ENCODE measurements around the gene SLIT3. TPM values are rescaled to one million over a fixed set of nuclear protein-coding genes. Genes with fewer than 3 reads are reported as not detected.

The SLIT3 gene
- total and polyA plus RNA-seq, 2 experiments from 2014 or later = 0.59 to 0.71 TPM

DNA sequence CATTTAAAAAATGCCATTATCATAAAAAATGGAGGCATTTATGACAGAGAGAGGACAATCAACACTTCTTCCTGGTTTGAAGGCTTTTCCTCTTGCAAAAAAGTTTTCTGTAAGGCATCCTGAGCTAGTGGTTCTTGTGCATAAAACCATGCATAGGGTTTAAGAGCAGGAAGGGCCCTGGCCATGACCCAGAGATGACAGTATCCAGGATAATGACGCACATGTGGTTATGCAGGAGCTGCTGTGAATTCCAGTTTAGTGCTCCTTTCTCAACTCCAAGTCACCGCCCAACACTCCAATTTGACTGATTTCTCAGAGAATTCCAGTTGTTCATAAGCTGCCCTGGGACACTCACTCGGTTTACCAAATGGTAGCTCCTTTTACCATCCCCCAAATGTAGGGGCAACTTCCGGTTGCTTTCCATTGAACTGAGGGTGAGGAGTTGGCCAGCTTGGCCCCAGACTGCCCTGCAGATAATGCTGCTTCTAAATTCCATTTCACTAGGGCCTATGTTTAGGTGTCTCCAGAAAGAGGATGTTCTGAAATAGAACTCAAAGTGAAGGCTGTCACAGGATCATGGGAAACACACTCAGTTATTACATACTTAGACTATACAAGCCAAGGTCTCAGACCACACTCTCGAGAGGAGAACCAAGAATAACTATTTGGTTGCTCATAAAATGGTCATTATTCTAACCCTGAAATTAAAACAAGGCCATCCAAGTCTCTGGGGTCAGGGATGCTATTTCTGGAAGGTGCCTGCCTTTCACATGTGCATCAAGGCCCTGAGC, 179.1 kb downstream of the SLIT3 start (continued):
- TF ChIP-seq, protein P1, sequence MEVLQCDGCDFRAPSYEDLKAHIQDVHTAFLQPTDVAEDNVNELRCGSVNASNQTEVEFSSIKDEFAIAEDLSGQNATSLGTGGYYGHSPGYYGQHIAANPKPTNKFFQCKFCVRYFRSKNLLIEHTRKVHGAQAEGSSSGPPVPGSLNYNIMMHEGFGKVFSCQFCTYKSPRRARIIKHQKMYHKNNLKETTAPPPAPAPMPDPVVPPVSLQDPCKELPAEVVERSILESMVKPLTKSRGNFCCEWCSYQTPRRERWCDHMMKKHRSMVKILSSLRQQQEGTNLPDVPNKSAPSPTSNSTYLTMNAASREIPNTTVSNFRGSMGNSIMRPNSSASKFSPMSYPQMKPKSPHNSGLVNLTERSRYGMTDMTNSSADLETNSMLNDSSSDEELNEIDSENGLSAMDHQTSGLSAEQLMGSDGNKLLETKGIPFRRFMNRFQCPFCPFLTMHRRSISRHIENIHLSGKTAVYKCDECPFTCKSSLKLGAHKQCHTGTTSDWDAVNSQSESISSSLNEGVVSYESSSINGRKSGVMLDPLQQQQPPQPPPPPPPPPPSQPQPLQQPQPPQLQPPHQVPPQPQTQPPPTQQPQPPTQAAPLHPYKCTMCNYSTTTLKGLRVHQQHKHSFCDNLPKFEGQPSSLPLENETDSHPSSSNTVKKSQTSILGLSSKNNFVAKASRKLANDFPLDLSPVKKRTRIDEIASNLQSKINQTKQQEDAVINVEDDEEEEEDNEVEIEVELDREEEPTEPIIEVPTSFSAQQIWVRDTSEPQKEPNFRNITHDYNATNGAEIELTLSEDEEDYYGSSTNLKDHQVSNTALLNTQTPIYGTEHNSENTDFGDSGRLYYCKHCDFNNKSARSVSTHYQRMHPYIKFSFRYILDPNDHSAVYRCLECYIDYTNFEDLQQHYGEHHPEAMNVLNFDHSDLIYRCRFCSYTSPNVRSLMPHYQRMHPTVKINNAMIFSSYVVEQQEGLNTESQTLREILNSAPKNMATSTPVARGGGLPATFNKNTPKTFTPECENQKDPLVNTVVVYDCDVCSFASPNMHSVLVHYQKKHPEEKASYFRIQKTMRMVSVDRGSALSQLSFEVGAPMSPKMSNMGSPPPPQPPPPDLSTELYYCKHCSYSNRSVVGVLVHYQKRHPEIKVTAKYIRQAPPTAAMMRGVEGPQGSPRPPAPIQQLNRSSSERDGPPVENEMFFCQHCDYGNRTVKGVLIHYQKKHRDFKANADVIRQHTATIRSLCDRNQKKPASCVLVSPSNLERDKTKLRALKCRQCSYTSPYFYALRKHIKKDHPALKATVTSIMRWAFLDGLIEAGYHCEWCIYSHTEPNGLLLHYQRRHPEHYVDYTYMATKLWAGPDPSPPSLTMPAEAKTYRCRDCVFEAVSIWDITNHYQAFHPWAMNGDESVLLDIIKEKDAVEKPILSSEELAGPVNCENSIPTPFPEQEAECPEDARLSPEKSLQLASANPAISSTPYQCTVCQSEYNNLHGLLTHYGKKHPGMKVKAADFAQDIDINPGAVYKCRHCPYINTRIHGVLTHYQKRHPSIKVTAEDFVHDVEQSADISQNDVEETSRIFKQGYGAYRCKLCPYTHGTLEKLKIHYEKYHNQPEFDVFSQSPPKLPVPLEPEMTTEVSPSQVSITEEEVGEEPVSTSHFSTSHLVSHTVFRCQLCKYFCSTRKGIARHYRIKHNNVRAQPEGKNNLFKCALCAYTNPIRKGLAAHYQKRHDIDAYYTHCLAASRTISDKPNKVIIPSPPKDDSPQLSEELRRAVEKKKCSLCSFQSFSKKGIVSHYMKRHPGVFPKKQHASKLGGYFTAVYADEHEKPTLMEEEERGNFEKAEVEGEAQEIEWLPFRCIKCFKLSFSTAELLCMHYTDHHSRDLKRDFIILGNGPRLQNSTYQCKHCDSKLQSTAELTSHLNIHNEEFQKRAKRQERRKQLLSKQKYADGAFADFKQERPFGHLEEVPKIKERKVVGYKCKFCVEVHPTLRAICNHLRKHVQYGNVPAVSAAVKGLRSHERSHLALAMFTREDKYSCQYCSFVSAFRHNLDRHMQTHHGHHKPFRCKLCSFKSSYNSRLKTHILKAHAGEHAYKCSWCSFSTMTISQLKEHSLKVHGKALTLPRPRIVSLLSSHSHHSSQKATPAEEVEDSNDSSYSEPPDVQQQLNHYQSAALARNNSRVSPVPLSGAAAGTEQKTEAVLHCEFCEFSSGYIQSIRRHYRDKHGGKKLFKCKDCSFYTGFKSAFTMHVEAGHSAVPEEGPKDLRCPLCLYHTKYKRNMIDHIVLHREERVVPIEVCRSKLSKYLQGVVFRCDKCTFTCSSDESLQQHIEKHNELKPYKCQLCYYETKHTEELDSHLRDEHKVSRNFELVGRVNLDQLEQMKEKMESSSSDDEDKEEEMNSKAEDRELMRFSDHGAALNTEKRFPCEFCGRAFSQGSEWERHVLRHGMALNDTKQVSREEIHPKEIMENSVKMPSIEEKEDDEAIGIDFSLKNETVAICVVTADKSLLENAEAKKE (CRISPR knock-in tag; IDR thresholded peaks at IDR 0.05) = no peak
- TF ChIP-seq CREB1 (CRISPR knock-in tag; IDR thresholded peaks at IDR 0.05; ENCODE audit: low read depth) = no peak
- TF ChIP-seq, protein P2, sequence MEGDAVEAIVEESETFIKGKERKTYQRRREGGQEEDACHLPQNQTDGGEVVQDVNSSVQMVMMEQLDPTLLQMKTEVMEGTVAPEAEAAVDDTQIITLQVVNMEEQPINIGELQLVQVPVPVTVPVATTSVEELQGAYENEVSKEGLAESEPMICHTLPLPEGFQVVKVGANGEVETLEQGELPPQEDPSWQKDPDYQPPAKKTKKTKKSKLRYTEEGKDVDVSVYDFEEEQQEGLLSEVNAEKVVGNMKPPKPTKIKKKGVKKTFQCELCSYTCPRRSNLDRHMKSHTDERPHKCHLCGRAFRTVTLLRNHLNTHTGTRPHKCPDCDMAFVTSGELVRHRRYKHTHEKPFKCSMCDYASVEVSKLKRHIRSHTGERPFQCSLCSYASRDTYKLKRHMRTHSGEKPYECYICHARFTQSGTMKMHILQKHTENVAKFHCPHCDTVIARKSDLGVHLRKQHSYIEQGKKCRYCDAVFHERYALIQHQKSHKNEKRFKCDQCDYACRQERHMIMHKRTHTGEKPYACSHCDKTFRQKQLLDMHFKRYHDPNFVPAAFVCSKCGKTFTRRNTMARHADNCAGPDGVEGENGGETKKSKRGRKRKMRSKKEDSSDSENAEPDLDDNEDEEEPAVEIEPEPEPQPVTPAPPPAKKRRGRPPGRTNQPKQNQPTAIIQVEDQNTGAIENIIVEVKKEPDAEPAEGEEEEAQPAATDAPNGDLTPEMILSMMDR (conservative IDR thresholded peaks at IDR 0.05; ENCODE audit: low read depth in 2 of 2) = no peak

DNA sequence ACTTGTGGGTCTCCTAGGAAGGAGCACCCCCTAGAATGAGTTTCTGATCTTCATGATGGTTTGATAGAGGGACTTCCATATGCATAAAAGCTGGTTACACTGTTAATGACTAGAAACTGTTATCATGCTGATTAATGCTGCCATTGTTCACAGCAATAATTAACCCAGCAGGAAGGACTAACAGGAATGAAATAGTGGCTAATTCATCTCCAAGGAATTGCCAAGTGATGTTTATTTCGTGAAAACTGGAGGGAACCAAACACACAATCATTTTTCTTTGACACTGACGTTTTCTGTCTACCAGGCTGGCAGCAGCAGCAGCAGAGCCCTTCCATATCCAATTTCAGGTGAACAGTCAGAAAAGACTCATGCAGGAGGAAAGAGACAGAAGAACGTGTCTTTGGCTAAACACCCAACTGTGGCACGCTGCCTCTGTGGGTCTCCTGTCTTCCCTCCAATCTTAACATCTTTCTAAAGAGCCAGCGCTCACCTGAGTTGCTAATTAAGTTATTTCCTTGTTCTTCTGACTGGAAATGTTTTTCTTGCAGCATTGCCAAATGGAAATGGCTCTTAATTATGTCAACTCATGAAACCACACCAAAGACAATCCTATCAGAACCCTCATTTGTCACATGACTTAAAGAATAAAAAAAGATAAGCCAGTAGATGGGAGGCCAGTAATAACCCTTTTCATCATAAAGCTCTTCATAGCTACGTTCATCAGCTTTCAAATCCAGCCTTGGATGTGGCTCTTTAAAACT, 181.5 kb downstream of the SLIT3 start:
- H3K27me3 ChIP-seq (ENCODE audit: insufficient read depth) = no peaks in the 10 kb centered on the region
- H3K27ac ChIP-seq (ENCODE audit: low read depth) = no peak overlapping the region
- DNase-seq (ENCODE audit: low spot score) (no peak), ATAC-seq (no peak)
- peaks cover 2% of the 10 kb centered on the region for H3K27me3 Mint-ChIP-seq (ENCODE audit: insufficient read depth, low read depth, poor library complexity)
- H3K4me2 ChIP-seq = no peak overlapping the region
- no peaks in the 10 kb centered on the region for H3F3A ChIP-seq (replicated peaks; ENCODE audit: low read depth)
- peaks cover 10% of the 10 kb centered on the region for H3K4me1 ChIP-seq (ENCODE audit: insufficient read depth)
- no peak overlapping the region for H3K4me3 Mint-ChIP-seq
- H3K4me1 Mint-ChIP-seq = peaks cover 11% of the 10 kb centered on the region
- no peaks in the 10 kb centered on the region for H3K36me3 ChIP-seq (ENCODE audit: insufficient read depth)
- no peaks in the 10 kb centered on the region for H4K20me1 ChIP-seq (replicated peaks; ENCODE audit: insufficient read depth)
- peaks cover 13% of the 10 kb centered on the region for H3K9me2 ChIP-seq (ENCODE audit: insufficient read depth)
- no peaks in the 10 kb centered on the region for H3K79me2 ChIP-seq (replicated peaks; ENCODE audit: insufficient read depth)
- no peaks in the 10 kb centered on the region; the same call in 2 of the 3 replicates for H3K9me3 Mint-ChIP-seq
- no peak overlapping the region for H3K27ac Mint-ChIP-seq
- no peak overlapping the region for H3K4me3 ChIP-seq
- no peaks in the 10 kb centered on the region for H3K36me3 Mint-ChIP-seq (ENCODE audit: low read depth)
- H2AFZ ChIP-seq = no peak overlapping the region
- TF ChIP-seq NANOG (IDR thresholded peaks at IDR 0.05; ENCODE audit: borderline replicate concordance) (no peak), ZNF331 (CRISPR knock-in tag; IDR thresholded peaks at IDR 0.05; ENCODE audit: low read depth) (no peak), STAT1 (IDR thresholded peaks at IDR 0.05; ENCODE audit: unreplicated experiment) (no peak), EZH2 (IDR thresholded peaks at IDR 0.05; ENCODE audit: low read depth, unreplicated experiment) (no peak), EZH2phosphoT487 (IDR thresholded peaks at IDR 0.05; ENCODE audit: unreplicated experiment) (no peak)

All from GM23338 (cell line).